GM21367 (cell line): ENCODE data around the gene ERBB4.

Experiments used
- ATAC-seq: cut with Tn5 transposase; IDR thresholded peaks from one replicate; pipeline ENCODE4 v1.9.1; 2021; ENCODE audit not compliant: unreplicated experiment

ERBB4 gene

GRCh38 chr2:211451642-211452041, 1087.0 kb downstream of the ERBB4 start:
- ATAC-seq = no peak

DNA sequence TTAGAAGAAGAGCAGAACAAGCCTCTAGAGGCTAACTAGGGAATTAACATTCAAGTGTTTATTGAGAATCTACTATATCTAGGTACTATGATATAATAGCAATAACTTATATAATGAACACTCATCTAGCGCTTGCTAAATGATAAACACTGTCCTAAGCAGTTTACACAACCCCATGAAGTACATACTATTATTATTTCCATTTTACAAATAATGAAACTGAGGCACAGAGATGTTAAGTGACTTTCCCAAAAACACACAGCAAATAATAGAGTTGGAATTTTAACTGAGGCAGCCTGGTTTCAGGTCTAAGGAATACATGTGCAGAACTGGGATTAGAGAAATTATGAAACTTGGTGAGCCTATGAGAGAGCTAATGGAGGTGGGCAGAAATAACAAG, 1088.8 kb downstream of the ERBB4 start:
- no peak for ATAC-seq

DNA sequence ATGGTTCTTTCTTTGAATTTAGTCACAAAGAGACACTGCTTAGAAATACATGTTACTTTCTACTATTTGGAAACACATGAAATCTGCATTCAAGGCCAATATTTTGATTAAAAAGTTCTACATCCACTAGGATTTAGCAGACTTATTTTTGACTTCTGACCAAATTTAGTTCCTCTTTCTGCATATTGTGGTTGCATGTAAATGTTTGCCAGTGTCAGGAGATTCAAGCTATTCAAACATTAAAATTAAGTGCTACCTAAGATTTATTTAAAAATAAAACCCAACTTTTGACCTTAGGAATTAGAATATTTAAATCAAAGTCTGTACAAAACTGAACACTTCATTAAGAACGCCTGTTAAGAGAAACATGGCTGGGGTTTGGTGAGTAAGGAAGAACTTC, 1091.1 kb downstream of the ERBB4 start:
- ATAC-seq = no peak

DNA sequence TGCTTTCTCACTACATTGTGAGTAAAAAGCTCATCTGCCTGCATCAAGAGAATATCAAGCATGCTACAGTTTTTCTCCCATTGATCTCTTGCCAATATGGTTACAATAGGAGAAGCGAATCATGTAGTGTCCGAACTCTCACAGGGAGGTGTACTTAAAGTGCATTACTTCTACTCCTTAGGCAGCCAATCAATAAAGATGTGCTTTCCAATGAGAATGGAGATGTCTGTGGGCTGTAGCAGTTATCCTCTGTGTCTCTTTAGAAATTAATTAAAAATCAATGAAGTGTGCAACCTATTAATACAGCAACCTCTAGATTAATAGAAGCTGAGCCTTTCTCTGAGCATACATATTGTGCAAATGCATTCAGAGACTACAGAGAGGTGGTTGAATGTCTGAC, 1098.5 kb downstream of the ERBB4 start:
- no peak for ATAC-seq

GRCh38 chr2:211439011-211439410, 1099.6 kb downstream of the ERBB4 start:
- ATAC-seq = no peak

GRCh38 chr2:211437396-211437795, 1101.2 kb downstream of the ERBB4 start:
- ATAC-seq = no peak

- no peak for ATAC-seq
These were observed 1102.4 kb downstream of the ERBB4 start for GRCh38 chr2:211436182-211436581.

GRCh38 chr2:211435331-211435730, 1103.3 kb downstream of the ERBB4 start:
- ATAC-seq = no peak

DNA sequence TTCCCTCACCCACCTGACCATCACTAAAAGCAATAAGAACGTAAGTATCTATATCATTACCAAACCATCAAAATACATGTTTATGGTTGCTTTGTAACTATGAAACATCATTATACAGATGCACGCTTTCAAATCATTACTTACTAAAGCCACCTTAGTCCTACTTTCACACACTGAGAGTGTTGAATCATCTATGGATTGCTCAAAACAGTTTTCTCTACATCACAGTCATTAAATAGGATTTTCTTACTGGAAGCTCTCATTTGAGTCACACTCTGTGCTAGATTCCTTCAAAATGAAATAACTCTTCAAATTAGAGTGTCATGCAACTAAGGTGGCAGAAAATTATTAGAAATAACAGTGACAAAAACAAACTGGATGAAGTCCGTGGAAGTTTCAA, 1103.8 kb downstream of the ERBB4 start:
- no peak for ATAC-seq

DNA sequence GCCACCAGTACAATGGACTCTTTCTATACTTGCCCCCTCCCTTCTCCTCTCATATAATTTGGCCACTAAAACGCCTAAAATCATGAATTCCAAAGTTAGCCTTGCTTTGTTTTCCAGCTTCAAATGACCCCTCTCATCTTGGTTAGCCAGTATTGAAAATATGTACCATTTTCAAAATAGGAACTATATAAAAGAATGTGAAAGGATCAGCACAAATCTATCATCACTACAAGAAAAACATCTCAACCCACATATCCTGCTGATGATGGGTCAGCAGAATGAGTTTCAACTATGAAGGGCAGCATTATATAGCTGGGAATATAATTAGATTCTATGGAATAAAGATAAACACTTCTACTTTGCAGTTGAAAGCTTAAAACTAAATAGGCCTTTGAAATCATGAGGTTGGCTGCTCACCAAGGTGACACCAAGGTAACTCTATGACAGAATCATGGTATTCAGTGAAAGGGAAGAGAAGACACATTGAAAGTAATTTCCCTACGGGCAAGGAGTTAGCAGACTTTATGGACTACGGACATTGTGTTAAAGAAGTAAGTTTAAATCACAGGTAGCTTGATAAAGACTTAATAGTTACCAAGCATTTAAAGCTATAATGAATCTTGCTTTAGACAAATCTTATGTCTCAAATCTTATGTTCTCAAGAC, 1109.2 kb downstream of the ERBB4 start:
- ATAC-seq = no peak

DNA sequence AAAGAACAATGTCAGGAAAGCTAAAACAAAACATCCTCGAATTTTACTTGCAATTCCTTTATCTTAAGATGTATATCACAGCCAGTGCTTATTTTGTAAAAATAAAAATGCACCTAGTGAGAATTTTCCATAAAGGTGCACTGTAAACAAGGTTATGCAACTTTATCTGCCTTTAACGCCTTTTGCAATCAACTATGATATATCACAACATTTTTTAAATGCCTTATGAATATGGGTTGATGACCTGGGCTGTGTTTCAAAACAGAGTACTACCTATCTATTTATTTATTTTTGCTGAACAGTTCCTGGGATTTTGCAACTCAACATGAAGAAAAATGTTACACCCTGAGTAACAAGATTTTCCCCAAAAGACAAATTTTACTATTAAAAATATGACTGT, 1112.4 kb downstream of the ERBB4 start:
- no peak for ATAC-seq

GRCh38 chr2:211423018-211423417, 1115.6 kb downstream of the ERBB4 start:
- no peak for ATAC-seq

- ATAC-seq = no peak
These were observed 1121.1 kb downstream of the ERBB4 start for GRCh38 chr2:211417544-211417943.

DNA sequence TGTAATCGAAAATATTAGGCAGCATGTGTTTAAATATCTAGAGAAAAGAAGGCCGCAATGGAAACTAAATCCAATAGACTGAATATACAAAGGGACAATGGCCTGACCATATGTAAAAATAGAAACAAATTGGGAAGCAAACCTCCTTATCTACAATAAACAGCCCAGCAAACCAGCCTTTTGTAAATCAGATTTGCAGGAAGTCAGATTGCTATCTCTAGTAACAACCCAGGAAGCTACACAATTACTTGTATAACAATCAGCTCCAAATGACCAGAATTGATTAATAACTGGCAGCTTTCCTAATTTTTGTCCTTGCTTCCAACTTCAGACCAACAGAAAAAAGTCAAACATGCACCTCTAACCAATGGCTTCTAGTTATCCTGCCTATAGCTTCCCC, 1122.2 kb downstream of the ERBB4 start:
- ATAC-seq = no peak

GRCh38 chr2:211413746-211414145, 1124.9 kb downstream of the ERBB4 start:
- ATAC-seq = no peak

- ATAC-seq = no peak
These were observed 1130.1 kb downstream of the ERBB4 start for GRCh38 chr2:211408483-211408891.

GRCh38 chr2:211407076-211407475, 1131.5 kb downstream of the ERBB4 start:
- no peak for ATAC-seq

- no peak for ATAC-seq
These were observed 1133.6 kb downstream of the ERBB4 start for GRCh38 chr2:211405036-211405435.

DNA sequence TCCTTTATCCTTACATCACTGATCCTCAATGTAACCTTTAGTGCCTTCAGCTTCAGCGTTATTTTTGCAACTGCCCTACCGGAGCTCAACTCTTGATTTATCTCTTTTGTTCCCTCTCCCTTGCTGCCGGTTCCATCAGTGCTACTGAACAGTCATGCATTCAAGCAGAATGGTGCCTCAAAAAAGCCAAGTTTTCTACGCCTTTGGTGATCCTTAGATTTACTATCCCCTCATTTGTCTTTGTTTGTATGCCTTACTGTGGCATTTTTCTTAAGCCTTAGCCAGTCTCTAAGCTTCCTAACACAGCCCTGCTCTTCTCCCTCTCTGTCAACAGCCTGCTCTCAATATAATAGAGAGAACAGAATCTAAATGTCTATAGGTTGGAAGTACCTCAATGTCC, 1134.5 kb downstream of the ERBB4 start:
- ATAC-seq = no peak

DNA sequence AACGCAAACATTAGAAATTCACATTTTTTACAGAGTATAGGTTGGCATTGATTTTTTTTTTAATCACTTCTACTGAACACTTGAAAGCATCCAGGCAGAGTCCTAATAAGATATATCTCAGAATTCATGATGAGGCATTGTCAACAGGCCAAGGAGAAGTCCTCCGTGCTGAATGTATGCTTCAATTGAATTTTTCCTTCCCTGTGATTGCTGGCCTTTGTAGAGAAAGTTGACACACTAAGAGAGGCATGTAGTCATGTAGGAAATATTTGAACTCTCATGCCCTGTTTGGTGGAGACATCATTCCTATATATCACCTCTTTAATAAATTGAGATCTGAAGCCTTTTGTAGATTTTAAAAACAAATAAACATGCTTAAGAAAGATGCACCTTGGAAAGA, 1137.3 kb downstream of the ERBB4 start:
- no peak for ATAC-seq

DNA sequence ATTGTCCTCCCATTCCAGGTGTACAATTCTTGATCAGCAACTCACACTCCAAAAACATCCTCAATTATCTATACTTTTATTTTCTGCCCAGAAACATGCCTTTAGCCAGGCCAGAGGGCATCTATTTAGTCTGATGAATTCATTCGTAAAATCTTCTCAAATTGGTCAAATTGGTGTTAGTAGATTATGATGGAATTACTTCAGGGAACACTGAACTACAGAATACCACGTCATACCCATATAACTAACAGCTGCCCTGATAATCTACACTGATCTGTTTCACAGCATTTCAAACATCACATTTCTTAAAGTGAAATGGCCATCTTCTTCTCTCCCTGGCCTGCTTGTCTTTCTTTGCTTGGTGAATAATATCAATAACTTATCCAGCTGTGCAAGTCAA, 1140.8 kb downstream of the ERBB4 start:
- ATAC-seq = no peak

GRCh38 chr2:211396815-211397214, 1141.8 kb downstream of the ERBB4 start:
- ATAC-seq = no peak

- no peak for ATAC-seq
These were observed 1147.4 kb downstream of the ERBB4 start for GRCh38 chr2:211391189-211391567.
